Neuronal stem cell (in vitro differentiated cells): ENCODE measurements around the gene FAM98B.

Experiments used
- DNase-seq: peaks from one replicate; pipeline ENCODE4 v3.0.0-alpha.2; 2013; ENCODE audit warnings: low spot score
- H2AFZ ChIP-seq: one replicate; pipeline ENCODE4 v1.6.1; 2013; ENCODE audit warnings: mild to moderate bottlenecking, low read length, inconsistent platforms
- H2AK5ac ChIP-seq: 2 replicates; pipeline ENCODE4 v1.6.1; 2013; ENCODE audit warnings: low read depth, mild to moderate bottlenecking, inconsistent platforms, low read length, moderate library complexity, mixed read lengths
- H2BK120ac ChIP-seq: 2 replicates; pipeline ENCODE4 v1.6.1; 2013; ENCODE audit warnings: low read depth, mild to moderate bottlenecking, inconsistent platforms, low read length, moderate library complexity, mixed read lengths
- H2BK12ac ChIP-seq: one replicate; pipeline ENCODE4 v1.6.1; 2013; ENCODE audit warnings: low read length, inconsistent platforms
- H2BK15ac ChIP-seq: 2 replicates; pipeline ENCODE4 v1.6.1; 2013; ENCODE audit warnings: mild to moderate bottlenecking, low read length, inconsistent platforms, mixed read lengths
- H2BK5ac ChIP-seq: one replicate; pipeline ENCODE4 v1.6.1; 2013; ENCODE audit warnings: inconsistent platforms, mild to moderate bottlenecking, low read length, moderate library complexity
- H3K14ac ChIP-seq: one replicate; pipeline ENCODE4 v1.6.1; 2013; ENCODE audit warnings: low read length, inconsistent platforms
- H3K18ac ChIP-seq: 2 replicates; pipeline ENCODE4 v1.6.1; 2013; ENCODE audit warnings: low read length, inconsistent platforms
- H3K23ac ChIP-seq: 2 replicates; pipeline ENCODE4 v1.6.1; 2013; ENCODE audit warnings: low read depth, mild to moderate bottlenecking, mixed read lengths, low read length, inconsistent platforms; ENCODE audit not compliant: poor library complexity
- H3K27ac ChIP-seq: replicated peaks from 3 replicates; pipeline ENCODE4 v1.5.1; 2013; ENCODE audit warnings: low read length, inconsistent platforms
- H3K27me3 ChIP-seq, 3 experiments: 2 replicates each; pipeline ENCODE4 v1.6.1; 2013; ENCODE audit warnings: low read length in 3 of 3, mild to moderate bottlenecking in 2 of 3, inconsistent platforms in 1 of 3, low read depth in 1 of 3, mixed read lengths in 1 of 3, moderate library complexity in 1 of 3; ENCODE audit not compliant: control insufficient read depth in 3 of 3, insufficient read depth in 3 of 3
- H3K36me3 ChIP-seq, 2 donors: replicated peaks in 1 of 2; 2 replicates each; pipeline ENCODE4 v1.6.1; 2013; ENCODE audit warnings: low read length in 2 of 2; ENCODE audit not compliant: control insufficient read depth in 2 of 2, insufficient read depth in 2 of 2
- H3K4ac ChIP-seq: 2 replicates; pipeline ENCODE4 v1.6.1; 2013; ENCODE audit warnings: inconsistent platforms, mild to moderate bottlenecking, low read length, moderate library complexity
- H3K4me1 ChIP-seq, 2 donors: 1 replicate in 1 of 2; 2 replicates in 1 of 2; pipeline ENCODE4 v1.6.1; 2013; ENCODE audit warnings: low read length in 2 of 2, low read depth in 1 of 2; ENCODE audit not compliant: control insufficient read depth in 2 of 2, insufficient read depth in 1 of 2
- H3K4me2 ChIP-seq: one replicate; pipeline ENCODE4 v1.6.1; 2013; ENCODE audit warnings: mild to moderate bottlenecking, low read length, inconsistent platforms; ENCODE audit not compliant: insufficient read depth, poor library complexity, severe bottlenecking
- H3K4me3 ChIP-seq, 2 donors: 2 replicates each; pipeline ENCODE4 v1.5.1; 2013; ENCODE audit warnings: low read length in 2 of 2, mild to moderate bottlenecking in 2 of 2, inconsistent platforms in 1 of 2, moderate library complexity in 1 of 2
- H3K79me1 ChIP-seq: one replicate; pipeline ENCODE4 v1.6.1; 2013; ENCODE audit warnings: low read depth, mild to moderate bottlenecking, inconsistent platforms, low read length, moderate library complexity
- H3K9ac ChIP-seq: one replicate; pipeline ENCODE4 v1.6.1; 2013; ENCODE audit warnings: mild to moderate bottlenecking, low read depth, low read length, inconsistent platforms; ENCODE audit not compliant: poor library complexity
- H3K9me3 ChIP-seq, 2 donors: replicated peaks in 1 of 2; 2 replicates each; pipeline versions ENCODE3 to v1.6.1; 2013; ENCODE audit warnings: low read length in 2 of 2, mild to moderate bottlenecking in 2 of 2, inconsistent platforms in 1 of 2, low read depth in 1 of 2, mixed read lengths in 1 of 2, moderate library complexity in 1 of 2; ENCODE audit not compliant: control insufficient read depth in 2 of 2, insufficient read depth in 1 of 2
- H4K8ac ChIP-seq: one replicate; pipeline ENCODE4 v1.6.1; 2013; ENCODE audit warnings: low read depth, mild to moderate bottlenecking, inconsistent platforms, low read length, moderate library complexity
- H4K91ac ChIP-seq: one replicate; pipeline ENCODE4 v1.6.1; 2013; ENCODE audit warnings: low read length, low read depth, mild to moderate bottlenecking, inconsistent platforms; ENCODE audit not compliant: poor library complexity
- WGBS, 2 donors: extraction: QIAGEN DNeasy Blood & Tissue Kit; methylation state at CpG; one replicate each; pipeline ENCODE4 v1.1.7; 2013; ENCODE audit warnings: missing lambda C conversion rate in 2 of 2, mixed read lengths in 1 of 2; ENCODE audit not compliant: insufficient read length in 2 of 2, insufficient replicate concordance in 1 of 2; ENCODE audit errors: extremely low coverage in 2 of 2; 5-methylcytosine and 5-hydroxymethylcytosine counted together

FAM98B gene

GRCh38 chr15:38521316-38521715, 67.4 kb downstream of the FAM98B start:
- no peak overlapping the region for H2BK15ac ChIP-seq

DNA sequence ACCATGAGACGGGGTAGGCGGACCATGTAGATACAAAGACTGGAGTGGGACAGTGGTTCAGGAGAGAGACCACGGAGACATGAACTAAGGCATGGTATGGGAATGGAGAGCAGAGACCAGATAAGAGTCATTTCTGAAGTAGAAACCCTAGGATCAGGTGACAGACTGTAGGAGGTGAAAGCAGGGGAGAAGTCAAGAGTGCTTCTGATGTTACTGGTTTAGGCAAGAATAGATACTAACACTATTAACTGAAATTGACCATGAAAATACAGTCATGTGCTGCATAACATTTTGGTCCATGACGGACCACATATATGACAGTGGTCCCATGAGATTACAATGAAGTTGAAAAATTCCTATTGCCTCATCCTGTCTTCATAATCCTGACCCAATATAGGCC, 69.0 kb downstream of the FAM98B start:
- DNase-seq = no peak
- H4K91ac ChIP-seq = no peak overlapping the region

More at GRCh38 chr15:38521316-38521715, 67.4 kb downstream of the FAM98B start:
- no peak overlapping the region for H3K4ac ChIP-seq
- H3K4me3 ChIP-seq = no peak overlapping the region
- no peak overlapping the region for H2AFZ ChIP-seq
- no peak for DNase-seq
- H3K79me1 ChIP-seq = no peaks in the 10 kb centered on the region
- peaks cover 0 to 13% of the 10 kb centered on the region in 2 donors for H3K4me1 ChIP-seq
- no peak overlapping the region for H2BK5ac ChIP-seq
- no peak overlapping the region for H2BK120ac ChIP-seq
- no peak overlapping the region for H4K91ac ChIP-seq
- H3K27me3 ChIP-seq = no peaks in the 10 kb centered on the region
- no peak overlapping the region for H4K8ac ChIP-seq
- H3K18ac ChIP-seq = no peak overlapping the region
- no CpG with 5 or more reads among the region's 5 CpGs for WGBS, 2 donors
- no peak overlapping the region for H2AK5ac ChIP-seq
- H3K14ac ChIP-seq = no peak overlapping the region
- no peak overlapping the region for H3K27ac ChIP-seq
- H3K9me3 ChIP-seq = no peaks in the 10 kb centered on the region
- H3K4me2 ChIP-seq = no peak overlapping the region
- peak overlapping the region; percentile 47 for H3K9ac ChIP-seq
- H3K23ac ChIP-seq = no peak overlapping the region
- peak overlapping the region; percentile 60 for H2BK12ac ChIP-seq
- H3K36me3 ChIP-seq = no peaks in the 10 kb centered on the region

GRCh38 chr15:38524156-38524555, 70.2 kb downstream of the FAM98B start:
- Histone ChIP-seq H2AFZ (no peak overlapping the region), H3K4me3 (no peak overlapping the region), H3K9me3 (no peaks in the 10 kb centered on the region), H4K8ac (no peak overlapping the region), H3K9ac (no peak overlapping the region), H3K36me3 (no peaks in the 10 kb centered on the region), H3K18ac (no peak overlapping the region), H3K27ac (no peak overlapping the region), H3K27me3 (no peaks in the 10 kb centered on the region), H2BK5ac (no peak overlapping the region), H2BK15ac (no peak overlapping the region), H3K4me2 (no peak overlapping the region), H2AK5ac (no peak overlapping the region), H3K4me1 (peaks cover 0 to 9% of the 10 kb centered on the region in 2 donors), H2BK12ac (no peak overlapping the region), H3K23ac (no peak overlapping the region), H3K79me1 (no peaks in the 10 kb centered on the region), H3K4ac (no peak overlapping the region), H2BK120ac (no peak overlapping the region), H3K14ac (no peak overlapping the region), H4K91ac (no peak overlapping the region)
- WGBS, 2 donors = no CpG with 5 or more reads among the region's 5 CpGs
- DNase-seq = no peak

More for the DNA sequence above, 69.0 kb downstream of the FAM98B start:
- H4K8ac ChIP-seq = no peak overlapping the region
- no peaks in the 10 kb centered on the region for H3K9me3 ChIP-seq
- H3K14ac ChIP-seq = no peak overlapping the region
- H3K27ac ChIP-seq = no peak overlapping the region
- no peak overlapping the region for H2BK12ac ChIP-seq
- H3K18ac ChIP-seq = no peak overlapping the region
- no peak overlapping the region for H3K9ac ChIP-seq
- WGBS, 2 donors = no CpG with 5 or more reads among the region's 4 CpGs
- H3K23ac ChIP-seq = no peak overlapping the region
- peaks cover 0 to 9% of the 10 kb centered on the region in 2 donors for H3K4me1 ChIP-seq
- no peak overlapping the region for H2AFZ ChIP-seq
- no peaks in the 10 kb centered on the region for H3K79me1 ChIP-seq
- H3K36me3 ChIP-seq = no peaks in the 10 kb centered on the region
- no peak overlapping the region for H2BK120ac ChIP-seq
- no peaks in the 10 kb centered on the region for H3K27me3 ChIP-seq
- H3K4ac ChIP-seq = no peak overlapping the region
- no peak overlapping the region for H3K4me3 ChIP-seq
- H2BK5ac ChIP-seq = no peak overlapping the region
- H3K4me2 ChIP-seq = no peak overlapping the region
- no peak overlapping the region for H2AK5ac ChIP-seq
- H2BK15ac ChIP-seq = no peak overlapping the region

DNA sequence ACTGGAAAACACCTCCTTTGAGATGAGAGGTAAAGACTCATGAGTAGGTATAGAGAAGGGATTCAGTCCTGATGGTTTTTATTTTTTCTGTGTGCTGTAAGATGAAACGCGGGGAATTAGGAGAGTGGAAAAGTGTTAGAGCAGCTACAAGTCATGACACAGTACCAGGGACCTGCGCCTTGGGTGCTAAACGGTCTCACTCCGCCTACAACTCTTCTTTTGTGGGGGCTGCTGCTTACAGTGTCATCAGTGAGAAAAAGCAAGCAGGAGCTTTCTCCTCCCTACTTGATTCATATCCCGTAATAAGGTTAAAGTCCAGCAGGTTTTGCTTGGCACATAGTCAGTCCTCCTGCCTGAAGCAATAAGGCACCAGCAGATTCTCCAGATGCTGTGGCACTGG, 71.6 kb downstream of the FAM98B start:
- no peak overlapping the region for H3K4me2 ChIP-seq
- no peak overlapping the region for H3K23ac ChIP-seq
- H3K79me1 ChIP-seq = no peaks in the 10 kb centered on the region
- H3K4me3 ChIP-seq = no peak overlapping the region
- no peak overlapping the region for H3K9ac ChIP-seq
- DNase-seq = no peak
- no peak overlapping the region for H2AK5ac ChIP-seq
- H3K36me3 ChIP-seq = no peaks in the 10 kb centered on the region
- no peak overlapping the region for H4K8ac ChIP-seq
- no peak overlapping the region for H3K18ac ChIP-seq
- H2BK120ac ChIP-seq = no peak overlapping the region
- H2BK5ac ChIP-seq = no peak overlapping the region
- 100% methylated on average over 2 of the region's 6 CpGs; no CpG with 5 or more reads in 1 of the 2 donors for WGBS, 2 donors
- no peak overlapping the region for H2BK15ac ChIP-seq
- H3K9me3 ChIP-seq = no peaks in the 10 kb centered on the region
- H3K4me1 ChIP-seq = peaks cover 0 to 9% of the 10 kb centered on the region in 2 donors
- H2AFZ ChIP-seq = no peak overlapping the region
- H3K14ac ChIP-seq = no peak overlapping the region
- no peak overlapping the region for H3K4ac ChIP-seq
- H3K27me3 ChIP-seq = no peaks in the 10 kb centered on the region
- no peak overlapping the region for H2BK12ac ChIP-seq
- H4K91ac ChIP-seq = no peak overlapping the region
- H3K27ac ChIP-seq = no peak overlapping the region
